Liver (tissue), 9 donors: ENCODE data around the gene COPS8. TPM values are rescaled to one million over a fixed set of nuclear protein-coding genes. Genes with fewer than 3 reads are reported as not detected.

ENCODE experiments used
- DNase-seq: peaks from one replicate; pipeline ENCODE4 v3.0.0-alpha.2; 2017; ENCODE audit warnings: low spot score
- H3K27ac ChIP-seq, 2 donors: one replicate each; pipeline ENCODE4 v1.7.0; 2013; ENCODE audit warnings: inconsistent platforms in 2 of 2, low read length in 2 of 2, control low read depth in 1 of 2, low read depth in 1 of 2, mild to moderate bottlenecking in 1 of 2
- H3K27me3 ChIP-seq, 4 donors: one replicate each; pipeline versions ENCODE4 v1.6.1 to v1.7.0; 2013; ENCODE audit warnings: low read length in 3 of 4, inconsistent platforms in 1 of 4, mild to moderate bottlenecking in 1 of 4, moderate library complexity in 1 of 4; ENCODE audit not compliant: control insufficient read depth in 4 of 4, insufficient read depth in 4 of 4
- H3K36me3 ChIP-seq, 4 donors: one replicate each; pipeline versions ENCODE4 v1.6.1 to v1.7.0; 2013; ENCODE audit warnings: low read length in 3 of 4, mild to moderate bottlenecking in 3 of 4, low read depth in 1 of 4, moderate library complexity in 1 of 4; ENCODE audit not compliant: control insufficient read depth in 4 of 4, insufficient read depth in 3 of 4
- H3K4me1 ChIP-seq, 4 donors: one replicate each; pipeline versions ENCODE4 v1.6.1 to v1.7.0; 2013; ENCODE audit warnings: low read length in 3 of 4, mild to moderate bottlenecking in 3 of 4, moderate library complexity in 1 of 4; ENCODE audit not compliant: control insufficient read depth in 4 of 4, insufficient read depth in 4 of 4
- H3K4me3 ChIP-seq, 3 donors: one replicate each; pipeline versions ENCODE4 v1.6.1 to v1.7.0; 2013; ENCODE audit warnings: low read length in 3 of 3, control low read depth in 1 of 3, low read depth in 1 of 3, mild to moderate bottlenecking in 1 of 3
- H3K9ac ChIP-seq, 2 donors: one replicate each; pipeline ENCODE4 v1.7.0; 2013; ENCODE audit warnings: low read length in 2 of 2, mild to moderate bottlenecking in 2 of 2, moderate library complexity in 2 of 2, control low read depth in 1 of 2, low read depth in 1 of 2
- H3K9me3 ChIP-seq, 4 donors: one replicate each; pipeline versions ENCODE4 v1.6.1 to v1.7.0; 2013; ENCODE audit warnings: low read length in 3 of 4; ENCODE audit not compliant: control insufficient read depth in 4 of 4
- CTCF ChIP-seq: fragments of 150-350 bp; IDR thresholded peaks from 2 replicates; pipeline ENCODE4 v1.5.1; 2017; ENCODE audit warnings: improper control_type of control experiment, low read depth, low read length; ENCODE audit not compliant: missing input control
- EGR1 ChIP-seq, 2 donors: IDR thresholded peaks; 2 replicates each; pipeline ENCODE4 v1.6.1; 2016 to 2018; ENCODE audit warnings: antibody characterized with exemption in 2 of 2, low read depth in 2 of 2
- FOXA1 ChIP-seq: IDR thresholded peaks from 2 replicates; pipeline ENCODE4 v1.6.1; 2016; ENCODE audit warnings: antibody characterized with exemption
- FOXA2 ChIP-seq: IDR thresholded peaks from 2 replicates; pipeline ENCODE4 v1.6.1; 2016; ENCODE audit warnings: antibody characterized with exemption
- GABPA ChIP-seq, 2 donors: IDR thresholded peaks in 1 of 2; conservative IDR thresholded peaks in 1 of 2; 2 replicates each; pipeline ENCODE4 v1.6.1; 2016; ENCODE audit warnings: antibody characterized with exemption in 2 of 2, mild to moderate bottlenecking in 1 of 2, moderate library complexity in 1 of 2
- HNF4A ChIP-seq, 2 donors: conservative IDR thresholded peaks; 2 replicates each; pipeline ENCODE4 v1.6.1; 2016; ENCODE audit warnings: antibody characterized with exemption in 2 of 2, mild to moderate bottlenecking in 2 of 2
- HNF4G ChIP-seq: IDR thresholded peaks from 2 replicates; pipeline ENCODE4 v1.6.1; 2016; ENCODE audit warnings: antibody characterized with exemption
- JUND ChIP-seq, 2 donors: IDR thresholded peaks; 2 replicates each; pipeline ENCODE4 v1.6.1; 2016; ENCODE audit warnings: antibody characterized with exemption in 2 of 2
- MAX ChIP-seq: IDR thresholded peaks from 2 replicates; pipeline ENCODE4 v1.6.1; 2016; ENCODE audit warnings: antibody characterized with exemption
- NR2F2 ChIP-seq: IDR thresholded peaks from 2 replicates; pipeline ENCODE4 v1.6.1; 2016; ENCODE audit warnings: antibody characterized with exemption
- RAD21 ChIP-seq, 2 donors: IDR thresholded peaks; 2 replicates each; pipeline ENCODE4 v1.6.1; 2016; ENCODE audit warnings: antibody characterized with exemption in 2 of 2, mild to moderate bottlenecking in 2 of 2
- RXRA ChIP-seq, 2 donors: IDR thresholded peaks; 2 replicates each; pipeline ENCODE4 v1.6.1; 2017 to 2018; ENCODE audit warnings: antibody characterized with exemption in 2 of 2, mild to moderate bottlenecking in 1 of 2
- SP1 ChIP-seq: IDR thresholded peaks from 2 replicates; pipeline ENCODE4 v1.6.1; 2018; ENCODE audit warnings: antibody characterized with exemption, mild to moderate bottlenecking
- TAF1 ChIP-seq: conservative IDR thresholded peaks from 2 replicates; pipeline ENCODE4 v1.6.1; 2016; ENCODE audit warnings: antibody characterized with exemption, mild to moderate bottlenecking
- YY1 ChIP-seq: IDR thresholded peaks from 2 replicates; pipeline ENCODE4 v1.6.1; 2016; ENCODE audit warnings: antibody characterized with exemption, mild to moderate bottlenecking
- ZBTB33 ChIP-seq: IDR thresholded peaks from 2 replicates; pipeline ENCODE4 v1.6.1; 2016; ENCODE audit warnings: antibody characterized with exemption
- WGBS: extraction: QIAGEN DNeasy Blood & Tissue Kit; methylation state at CpG from one replicate; pipeline ENCODE4 v1.1.7; 2013; 5-methylcytosine and 5-hydroxymethylcytosine counted together
- polyA plus RNA-seq, 2 donors: library from polyadenylated mRNA; stranded (reverse) in 1 of 2; unstranded in 1 of 2; fragments of 200-250 nt in 1 of 2; fragments of >200 nt in 1 of 2; fragmentation: Nextera tagmentation in 1 of 2; extraction: Ambion mirVana in 1 of 2; gene quantifications; one replicate each; pipeline versions ENCODE4 v1.2.1 to v1.2.3, GENCODE V29; 2013 to 2015
- total RNA-seq, 2 donors: library from RNA; depleted of rRNA; stranded (reverse); fragments of >200 nt; gene quantifications; one replicate each; pipeline ENCODE4 v1.2.3, GENCODE V29; 2014
- TF ChIP-seq, protein P1 (sequence below): IDR thresholded peaks from 2 replicates; pipeline ENCODE4 v1.6.1; 2016; ENCODE audit warnings: antibody characterized with exemption
- TF ChIP-seq, protein P2 (sequence below): IDR thresholded peaks from 2 replicates; pipeline ENCODE4 v1.6.1; 2016; ENCODE audit warnings: antibody characterized with exemption, mild to moderate bottlenecking
- donor health status: healthy.
- donor health status: healthy.
- donor health status: healthy.
- donor health status: healthy.
- donor health status: healthy.

Gene COPS8
- total and polyA plus RNA-seq, 4 donors = 19.1 to 32.9 (median 20.1) TPM

DNA sequence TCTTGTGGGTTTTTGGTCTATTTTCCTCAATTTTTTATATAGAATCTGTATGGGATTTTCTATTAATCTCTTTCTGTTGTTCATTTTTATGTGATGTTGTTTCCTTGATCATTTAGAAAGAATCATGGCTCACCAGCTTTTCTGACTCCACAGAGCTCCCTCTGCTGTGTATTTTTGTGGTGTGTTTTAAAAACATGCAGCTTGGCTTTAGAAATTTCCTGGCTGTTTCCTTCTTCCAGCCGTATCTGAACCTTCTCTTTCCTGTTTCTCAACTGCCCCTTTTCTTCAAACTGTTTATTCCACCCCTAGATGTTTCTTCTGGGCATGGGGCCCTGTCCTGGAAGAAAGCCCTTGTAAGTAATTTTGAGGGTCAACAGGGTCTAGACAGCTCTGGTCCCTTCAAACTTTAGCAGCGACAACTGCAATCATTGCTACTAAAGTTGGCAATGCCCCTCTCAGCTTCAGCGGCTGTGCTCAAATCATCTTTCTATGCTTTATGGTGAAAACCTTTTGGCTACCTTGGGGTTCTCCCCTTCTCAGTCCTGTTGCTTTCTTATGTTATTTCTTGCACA is 17.6 kb upstream of the COPS8 start:
- TF ChIP-seq HNF4G (no peak), TAF1 (no peak), SP1 (no peak), FOXA2 (no peak), NR2F2 (no peak), RXRA (IDR thresholded peaks at IDR 0.05) (no peak), JUND (IDR thresholded peaks at IDR 0.05) (no peak), GABPA (IDR thresholded peaks at IDR 0.05 in 1 of 2, conservative IDR thresholded peaks at IDR 0.05 in 1 of 2) (no peak), YY1 (no peak), MAX (no peak), CTCF (no peak), HNF4A (conservative IDR thresholded peaks at IDR 0.05) (no peak), ZBTB33 (no peak), FOXA1 (no peak), RAD21 (IDR thresholded peaks at IDR 0.05) (no peak), EGR1 (IDR thresholded peaks at IDR 0.05; ENCODE audit: low read depth in 2 of 2) (no peak)
- TF ChIP-seq, protein P1, sequence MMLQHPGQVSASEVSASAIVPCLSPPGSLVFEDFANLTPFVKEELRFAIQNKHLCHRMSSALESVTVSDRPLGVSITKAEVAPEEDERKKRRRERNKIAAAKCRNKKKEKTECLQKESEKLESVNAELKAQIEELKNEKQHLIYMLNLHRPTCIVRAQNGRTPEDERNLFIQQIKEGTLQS = no peak
- TF ChIP-seq, protein P2, sequence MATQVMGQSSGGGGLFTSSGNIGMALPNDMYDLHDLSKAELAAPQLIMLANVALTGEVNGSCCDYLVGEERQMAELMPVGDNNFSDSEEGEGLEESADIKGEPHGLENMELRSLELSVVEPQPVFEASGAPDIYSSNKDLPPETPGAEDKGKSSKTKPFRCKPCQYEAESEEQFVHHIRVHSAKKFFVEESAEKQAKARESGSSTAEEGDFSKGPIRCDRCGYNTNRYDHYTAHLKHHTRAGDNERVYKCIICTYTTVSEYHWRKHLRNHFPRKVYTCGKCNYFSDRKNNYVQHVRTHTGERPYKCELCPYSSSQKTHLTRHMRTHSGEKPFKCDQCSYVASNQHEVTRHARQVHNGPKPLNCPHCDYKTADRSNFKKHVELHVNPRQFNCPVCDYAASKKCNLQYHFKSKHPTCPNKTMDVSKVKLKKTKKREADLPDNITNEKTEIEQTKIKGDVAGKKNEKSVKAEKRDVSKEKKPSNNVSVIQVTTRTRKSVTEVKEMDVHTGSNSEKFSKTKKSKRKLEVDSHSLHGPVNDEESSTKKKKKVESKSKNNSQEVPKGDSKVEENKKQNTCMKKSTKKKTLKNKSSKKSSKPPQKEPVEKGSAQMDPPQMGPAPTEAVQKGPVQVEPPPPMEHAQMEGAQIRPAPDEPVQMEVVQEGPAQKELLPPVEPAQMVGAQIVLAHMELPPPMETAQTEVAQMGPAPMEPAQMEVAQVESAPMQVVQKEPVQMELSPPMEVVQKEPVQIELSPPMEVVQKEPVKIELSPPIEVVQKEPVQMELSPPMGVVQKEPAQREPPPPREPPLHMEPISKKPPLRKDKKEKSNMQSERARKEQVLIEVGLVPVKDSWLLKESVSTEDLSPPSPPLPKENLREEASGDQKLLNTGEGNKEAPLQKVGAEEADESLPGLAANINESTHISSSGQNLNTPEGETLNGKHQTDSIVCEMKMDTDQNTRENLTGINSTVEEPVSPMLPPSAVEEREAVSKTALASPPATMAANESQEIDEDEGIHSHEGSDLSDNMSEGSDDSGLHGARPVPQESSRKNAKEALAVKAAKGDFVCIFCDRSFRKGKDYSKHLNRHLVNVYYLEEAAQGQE = no peak
- WGBS = 75% methylated on average over 3 of the region's 3 CpGs
- Histone ChIP-seq H3K9me3 (no peaks in the 10 kb centered on the region), H3K36me3 (no peaks in the 10 kb centered on the region), H3K27ac (no peak overlapping the region), H3K4me1 (no peaks in the 10 kb centered on the region), H3K27me3 (no peaks in the 10 kb centered on the region), H3K9ac (no peak overlapping the region), H3K4me3 (no peak overlapping the region)
- DNase-seq = no peak
